H9 (cell line): ENCODE results near the gene MMP10. TPM values are rescaled to one million over a fixed set of nuclear protein-coding genes. Genes with fewer than 3 reads are reported as not detected.

ENCODE experiments used
- DNase-seq: peaks from one replicate; pipeline ENCODE4 v3.0.0-alpha.2; 2017
- H2AFZ ChIP-seq: one replicate; pipeline ENCODE4 v1.6.1; 2013; ENCODE audit warnings: mild to moderate bottlenecking, low read length, control low read depth, moderate library complexity
- H2AK5ac ChIP-seq: 2 replicates; pipeline ENCODE4 v1.6.1; 2013; ENCODE audit warnings: low read length, control low read depth, mixed read lengths; ENCODE audit not compliant: insufficient read length
- H2BK120ac ChIP-seq: one replicate; pipeline ENCODE4 v1.6.1; 2013; ENCODE audit warnings: low read depth, mild to moderate bottlenecking, low read length, control low read depth, inconsistent platforms; ENCODE audit not compliant: poor library complexity, severe bottlenecking
- H2BK12ac ChIP-seq: 2 replicates; pipeline ENCODE4 v1.6.1; 2013; ENCODE audit warnings: low read length, control low read depth, mixed read lengths, low read depth; ENCODE audit not compliant: insufficient read length
- H2BK15ac ChIP-seq: 2 replicates; pipeline ENCODE4 v1.6.1; 2013; ENCODE audit warnings: low read depth, low read length, control low read depth
- H2BK20ac ChIP-seq: one replicate; pipeline ENCODE4 v1.6.1; 2013; ENCODE audit warnings: low read depth, mild to moderate bottlenecking, low read length, control low read depth, inconsistent platforms; ENCODE audit not compliant: poor library complexity, severe bottlenecking
- H2BK5ac ChIP-seq: 2 replicates; pipeline ENCODE4 v1.6.1; 2013; ENCODE audit warnings: low read length, control low read depth, mixed read lengths; ENCODE audit not compliant: insufficient read length
- H3K14ac ChIP-seq: 2 replicates; pipeline ENCODE4 v1.6.1; 2013; ENCODE audit warnings: low read length, control low read depth; ENCODE audit not compliant: insufficient read depth
- H3K18ac ChIP-seq: 2 replicates; pipeline ENCODE4 v1.6.1; 2013; ENCODE audit warnings: low read depth, mild to moderate bottlenecking, mixed read lengths, low read length, control low read depth; ENCODE audit not compliant: insufficient read length
- H3K23ac ChIP-seq: 2 replicates; pipeline ENCODE4 v1.6.1; 2013; ENCODE audit warnings: low read length, control low read depth, mixed read lengths, low read depth; ENCODE audit not compliant: insufficient read length
- H3K23me2 ChIP-seq: 2 replicates; pipeline ENCODE4 v1.6.1; 2013; ENCODE audit warnings: low read depth, mild to moderate bottlenecking, mixed read lengths, low read length, control low read depth; ENCODE audit not compliant: insufficient read length, poor library complexity, severe bottlenecking
- H3K27ac ChIP-seq: 2 replicates; pipeline ENCODE4 v1.5.1; 2013; ENCODE audit warnings: low read length, control low read depth, mixed read lengths, low read depth; ENCODE audit not compliant: insufficient read length
- H3K27me3 ChIP-seq: 2 replicates; pipeline ENCODE4 v1.6.1; 2013; ENCODE audit warnings: low read length, control low read depth, inconsistent platforms; ENCODE audit not compliant: insufficient read depth
- H3K4ac ChIP-seq: 2 replicates; pipeline ENCODE4 v1.6.1; 2013; ENCODE audit warnings: low read depth, mild to moderate bottlenecking, control low read depth, inconsistent platforms, low read length, moderate library complexity
- H3K4me1 ChIP-seq: 2 replicates; pipeline ENCODE4 v1.6.1; 2013; ENCODE audit warnings: low read length, control low read depth, inconsistent platforms; ENCODE audit not compliant: insufficient read depth
- H3K4me2 ChIP-seq: 2 replicates; pipeline ENCODE4 v1.6.1; 2013; ENCODE audit warnings: low read length, control low read depth, mixed read lengths; ENCODE audit not compliant: insufficient read length, insufficient read depth
- H3K56ac ChIP-seq: 2 replicates; pipeline ENCODE4 v1.6.1; 2013; ENCODE audit warnings: low read depth, mild to moderate bottlenecking, mixed read lengths, low read length, control low read depth; ENCODE audit not compliant: insufficient read length
- H3K79me1 ChIP-seq: 2 replicates; pipeline ENCODE4 v1.6.1; 2013; ENCODE audit warnings: low read depth, mild to moderate bottlenecking, moderate library complexity, low read length, control low read depth, inconsistent platforms; ENCODE audit not compliant: insufficient read depth, poor library complexity, severe bottlenecking
- H3K79me2 ChIP-seq: 2 replicates; pipeline ENCODE4 v1.6.1; 2013; ENCODE audit warnings: low read length, control low read depth, inconsistent platforms; ENCODE audit not compliant: insufficient read depth
- H3K9ac ChIP-seq: 2 replicates; pipeline ENCODE4 v1.6.1; 2013; ENCODE audit warnings: low read length, control low read depth, mixed read lengths; ENCODE audit not compliant: insufficient read length; ENCODE audit errors: extremely low read depth
- H3K9me3 ChIP-seq: one replicate; pipeline ENCODE4 v1.6.1; 2013; ENCODE audit warnings: low read depth, low read length, inconsistent platforms; ENCODE audit not compliant: control insufficient read depth
- H3T11ph ChIP-seq: one replicate; pipeline ENCODE4 v1.6.1; 2013; ENCODE audit warnings: mild to moderate bottlenecking, low read length, control low read depth, inconsistent platforms
- H4K20me1 ChIP-seq: one replicate; pipeline ENCODE4 v1.6.1; 2013; ENCODE audit not compliant: control insufficient read depth, insufficient read length, insufficient read depth
- H4K5ac ChIP-seq: 2 replicates; pipeline ENCODE4 v1.6.1; 2013; ENCODE audit warnings: low read depth, mild to moderate bottlenecking, mixed read lengths, low read length, control low read depth; ENCODE audit not compliant: insufficient read length
- H4K8ac ChIP-seq: replicated peaks from 2 replicates; pipeline ENCODE4 v1.6.1; 2013; ENCODE audit warnings: low read length, control low read depth, mixed read lengths, low read depth; ENCODE audit not compliant: insufficient read length
- H4K91ac ChIP-seq: 2 replicates; pipeline ENCODE4 v1.6.1; 2013; ENCODE audit warnings: low read depth, mild to moderate bottlenecking, moderate library complexity, mixed read lengths, low read length, control low read depth; ENCODE audit not compliant: insufficient read length
- H3K27ac Mint-ChIP-seq, 3 experiments: 2 replicates in 2 of 3; 3 replicates in 1 of 3; pipeline ENCODE4 v1.8.0; 2020 to 2021; ENCODE audit warnings: mixed read lengths in 3 of 3, mild to moderate bottlenecking in 1 of 3, moderate library complexity in 1 of 3
- H3K27me3 Mint-ChIP-seq: 2 replicates; pipeline ENCODE4 v1.8.0; 2021; ENCODE audit warnings: low read depth, mild to moderate bottlenecking, moderate library complexity, mixed read lengths
- H3K36me3 Mint-ChIP-seq, 3 experiments: 2 replicates in 2 of 3; 3 replicates in 1 of 3; pipeline ENCODE4 v1.8.0; 2020 to 2021; ENCODE audit warnings: low read depth in 3 of 3, mixed read lengths in 3 of 3; ENCODE audit not compliant: insufficient read depth in 1 of 3
- H3K4me1 Mint-ChIP-seq, 2 experiments: 2 replicates each; pipeline ENCODE4 v1.8.0; 2020; ENCODE audit warnings: mixed read lengths in 2 of 2
- H3K4me3 Mint-ChIP-seq, 2 experiments: 2 replicates in 1 of 2; 3 replicates in 1 of 2; pipeline ENCODE4 v1.8.0; 2020 to 2021; ENCODE audit warnings: mild to moderate bottlenecking in 2 of 2, mixed read lengths in 2 of 2, moderate library complexity in 1 of 2
- H3K9me3 Mint-ChIP-seq, 2 experiments: 2 replicates in 1 of 2; 3 replicates in 1 of 2; pipeline ENCODE4 v1.8.0; 2020; ENCODE audit warnings: mild to moderate bottlenecking in 2 of 2, mixed read lengths in 2 of 2, moderate library complexity in 1 of 2
- WGBS: extraction: QIAGEN DNeasy Blood & Tissue Kit; methylation state at CpG from one replicate; pipeline ENCODE4 v1.1.7; 2013; ENCODE audit warnings: missing lambda C conversion rate, low lambda C conversion rate, mixed read lengths; ENCODE audit not compliant: insufficient read length; ENCODE audit errors: extremely low coverage; 5-methylcytosine and 5-hydroxymethylcytosine counted together
- total RNA-seq: library from RNA; stranded (reverse); gene quantifications from 2 replicates; pipeline ENCODE4 v1.2.1, GENCODE V29; 2021
- TF ChIP-seq, protein P1 (sequence below): fragments of 200-600 bp; sonication (generic); conservative IDR thresholded peaks from 3 replicates; pipeline ENCODE4 v1.8.0; 2021; ENCODE audit warnings: antibody characterized with exemption, mild to moderate bottlenecking

The MMP10 gene
- total RNA-seq, 1 experiment from 2014 or later = not detected

- Histone ChIP-seq H3K9ac (no peak overlapping the region), H3K27me3 (no peaks in the 10 kb centered on the region), H4K8ac (no peak overlapping the region), H2BK5ac (no peak overlapping the region), H2BK15ac (no peak overlapping the region), H3K18ac (no peak overlapping the region), H4K91ac (no peak overlapping the region), H2BK20ac (no peak overlapping the region), H3K23ac (no peak overlapping the region), H3K79me1 (no peaks in the 10 kb centered on the region), H3K4me1 (no peaks in the 10 kb centered on the region), H4K5ac (no peak overlapping the region), H2AFZ (no peak overlapping the region), H2BK120ac (no peak overlapping the region), H3K14ac (no peak overlapping the region), H2AK5ac (no peak overlapping the region), H3K4me2 (no peak overlapping the region), H3K4ac (no peak overlapping the region), H3K23me2 (no peaks in the 10 kb centered on the region), H3K79me2 (no peaks in the 10 kb centered on the region), H4K20me1 (no peaks in the 10 kb centered on the region), H3T11ph (no peak overlapping the region), H3K27ac (no peak overlapping the region), H3K56ac (no peak overlapping the region), H2BK12ac (no peak overlapping the region), H3K9me3 (no peaks in the 10 kb centered on the region)
- H3K4me3 Mint-ChIP-seq = no peak overlapping the region
- WGBS = no CpG with 5 or more reads among the region's 9 CpGs
- no peaks in the 10 kb centered on the region for H3K27me3 Mint-ChIP-seq
- no peak overlapping the region; a peak in 1 of 7 replicates for H3K27ac Mint-ChIP-seq
- no peaks in the 10 kb centered on the region for H3K36me3 Mint-ChIP-seq
- DNase-seq = no peak
- H3K4me1 Mint-ChIP-seq = peaks cover 0 to 3% of the 10 kb centered on the region in 2 experiments; a peak in 2 of 4 replicates
- TF ChIP-seq, protein P1, sequence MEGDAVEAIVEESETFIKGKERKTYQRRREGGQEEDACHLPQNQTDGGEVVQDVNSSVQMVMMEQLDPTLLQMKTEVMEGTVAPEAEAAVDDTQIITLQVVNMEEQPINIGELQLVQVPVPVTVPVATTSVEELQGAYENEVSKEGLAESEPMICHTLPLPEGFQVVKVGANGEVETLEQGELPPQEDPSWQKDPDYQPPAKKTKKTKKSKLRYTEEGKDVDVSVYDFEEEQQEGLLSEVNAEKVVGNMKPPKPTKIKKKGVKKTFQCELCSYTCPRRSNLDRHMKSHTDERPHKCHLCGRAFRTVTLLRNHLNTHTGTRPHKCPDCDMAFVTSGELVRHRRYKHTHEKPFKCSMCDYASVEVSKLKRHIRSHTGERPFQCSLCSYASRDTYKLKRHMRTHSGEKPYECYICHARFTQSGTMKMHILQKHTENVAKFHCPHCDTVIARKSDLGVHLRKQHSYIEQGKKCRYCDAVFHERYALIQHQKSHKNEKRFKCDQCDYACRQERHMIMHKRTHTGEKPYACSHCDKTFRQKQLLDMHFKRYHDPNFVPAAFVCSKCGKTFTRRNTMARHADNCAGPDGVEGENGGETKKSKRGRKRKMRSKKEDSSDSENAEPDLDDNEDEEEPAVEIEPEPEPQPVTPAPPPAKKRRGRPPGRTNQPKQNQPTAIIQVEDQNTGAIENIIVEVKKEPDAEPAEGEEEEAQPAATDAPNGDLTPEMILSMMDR = no peak
- no peaks in the 10 kb centered on the region for H3K9me3 Mint-ChIP-seq
These were observed 50.3 kb downstream of the MMP10 start for GRCh38 chr11:102729849-102730815.
